Astrocyte of the hippocampus (primary cell): Measurements from ENCODE around the gene RBMS1.

Experiments used
- DNase-seq: peaks from one replicate; pipeline ENCODE4 v3.0.0; 2011; ENCODE audit warnings: low read depth, low spot score

Gene RBMS1

DNA sequence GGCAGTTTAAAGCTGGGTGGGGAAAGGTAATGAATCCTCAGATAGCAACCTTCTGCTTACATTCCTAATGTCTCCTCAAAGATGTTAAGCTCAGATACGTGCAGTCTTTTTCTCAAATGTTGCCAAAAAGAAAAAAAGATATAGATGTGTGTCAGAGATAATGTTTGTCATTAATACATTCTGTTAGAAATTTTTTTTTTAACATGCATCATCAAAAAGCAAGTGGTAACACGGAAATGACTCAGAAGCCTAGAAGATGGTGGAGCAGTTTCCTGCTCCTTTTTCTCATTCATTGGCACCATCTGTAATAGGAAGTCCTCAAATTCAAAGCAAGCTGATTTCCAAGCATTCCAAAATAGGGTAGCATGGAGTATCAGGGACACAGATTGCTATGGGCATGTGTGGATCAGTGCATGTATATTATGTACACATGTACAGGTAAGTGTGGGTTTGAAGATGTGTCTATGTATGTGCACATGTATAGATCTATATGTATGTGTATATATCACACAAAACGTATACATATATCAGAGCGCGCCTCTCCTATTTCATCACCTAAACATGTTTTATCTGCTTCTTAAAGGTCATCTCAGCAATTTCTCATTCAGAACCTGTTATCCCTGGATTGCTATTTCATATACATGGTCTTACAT is 213.7 kb downstream of the RBMS1 start:
- no peak for DNase-seq

DNA sequence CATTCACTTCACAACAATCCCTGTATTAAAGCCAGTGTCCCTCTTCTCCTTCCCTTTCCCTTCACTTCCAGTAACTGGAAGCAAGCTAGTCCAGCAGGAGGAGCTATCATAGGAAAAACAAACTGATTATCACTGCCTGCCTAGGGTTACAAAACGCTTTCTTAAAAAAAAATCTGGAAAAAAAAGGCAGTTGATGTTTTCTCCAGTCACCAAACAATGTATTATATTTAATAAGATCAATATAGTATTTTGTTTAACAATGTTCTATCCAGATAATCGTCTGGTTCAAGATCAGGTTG is 214.8 kb downstream of the RBMS1 start:
- peak; percentile 54 for DNase-seq

DNA sequence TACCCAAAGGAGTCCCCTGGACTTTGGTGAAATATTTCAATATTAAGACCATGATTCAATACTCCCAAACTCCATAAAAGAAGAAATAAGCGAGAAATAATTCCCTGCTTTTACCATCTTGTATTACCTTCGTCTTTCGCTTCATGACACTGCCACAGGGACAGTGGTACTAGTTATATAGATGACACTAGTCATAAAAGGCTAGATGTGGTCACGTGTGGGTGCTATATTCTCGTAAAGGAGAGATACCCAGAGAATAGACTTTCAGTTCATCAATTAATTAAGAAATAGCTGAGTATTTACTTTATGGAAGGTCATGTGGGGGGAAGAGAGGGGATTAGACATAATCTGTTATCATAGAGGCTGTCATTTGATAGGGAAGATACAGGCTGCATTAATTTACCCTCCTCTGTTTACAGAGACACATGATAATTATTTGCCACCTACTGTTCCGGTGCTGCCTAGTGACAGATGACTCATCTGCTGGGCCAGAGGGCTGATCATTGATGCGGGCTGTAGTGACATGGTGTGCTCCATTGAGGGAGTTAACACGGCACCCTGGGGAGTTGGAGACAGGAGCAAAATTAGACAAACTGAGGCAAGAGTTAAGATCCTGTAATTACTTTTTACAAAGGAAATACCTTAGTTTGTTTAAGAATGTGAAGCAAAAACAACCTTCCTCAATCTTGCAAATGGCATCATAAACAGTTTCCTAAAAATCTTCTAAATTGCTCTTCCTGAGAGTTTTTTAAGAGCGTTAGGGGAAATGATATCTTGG is 215.3 kb downstream of the RBMS1 start:
- DNase-seq = no peak

DNA sequence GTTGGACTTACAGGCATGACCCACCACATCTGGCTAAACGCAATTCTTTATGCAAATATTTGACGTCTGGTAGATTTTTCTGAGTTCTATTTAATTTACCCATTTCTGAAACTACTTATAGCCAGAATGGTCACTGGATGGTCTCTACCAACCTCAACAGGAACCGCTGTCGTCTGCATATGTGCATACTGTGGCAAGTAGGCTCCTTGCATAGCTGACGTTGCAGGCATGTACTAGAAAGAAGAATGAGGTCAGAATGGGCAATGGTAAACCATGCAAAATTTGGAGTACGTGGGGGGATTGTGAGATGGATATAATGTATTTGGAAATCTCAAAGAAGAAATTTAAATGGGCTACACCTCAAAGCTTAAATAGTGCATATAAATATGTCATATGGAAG is 216.5 kb downstream of the RBMS1 start:
- DNase-seq = no peak

DNA sequence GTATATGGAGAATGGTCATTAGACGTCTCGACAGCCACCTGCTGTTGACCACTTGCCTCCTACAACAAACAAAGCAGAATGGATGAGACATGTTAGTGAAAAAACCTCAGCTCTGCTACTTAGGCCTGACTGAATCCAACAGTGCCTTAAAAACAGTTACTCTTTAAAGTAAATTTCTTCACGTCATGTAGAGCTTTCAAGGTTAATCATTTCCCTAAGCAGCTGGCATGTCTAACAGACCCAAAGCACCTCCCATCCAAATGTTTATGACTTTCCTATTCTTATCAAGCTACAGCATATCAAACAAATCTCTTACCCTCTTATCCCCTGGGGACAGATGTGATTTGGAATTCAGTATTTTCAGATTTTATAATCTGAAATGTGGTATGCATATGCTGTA is 218.0 kb downstream of the RBMS1 start:
- DNase-seq = no peak

DNA sequence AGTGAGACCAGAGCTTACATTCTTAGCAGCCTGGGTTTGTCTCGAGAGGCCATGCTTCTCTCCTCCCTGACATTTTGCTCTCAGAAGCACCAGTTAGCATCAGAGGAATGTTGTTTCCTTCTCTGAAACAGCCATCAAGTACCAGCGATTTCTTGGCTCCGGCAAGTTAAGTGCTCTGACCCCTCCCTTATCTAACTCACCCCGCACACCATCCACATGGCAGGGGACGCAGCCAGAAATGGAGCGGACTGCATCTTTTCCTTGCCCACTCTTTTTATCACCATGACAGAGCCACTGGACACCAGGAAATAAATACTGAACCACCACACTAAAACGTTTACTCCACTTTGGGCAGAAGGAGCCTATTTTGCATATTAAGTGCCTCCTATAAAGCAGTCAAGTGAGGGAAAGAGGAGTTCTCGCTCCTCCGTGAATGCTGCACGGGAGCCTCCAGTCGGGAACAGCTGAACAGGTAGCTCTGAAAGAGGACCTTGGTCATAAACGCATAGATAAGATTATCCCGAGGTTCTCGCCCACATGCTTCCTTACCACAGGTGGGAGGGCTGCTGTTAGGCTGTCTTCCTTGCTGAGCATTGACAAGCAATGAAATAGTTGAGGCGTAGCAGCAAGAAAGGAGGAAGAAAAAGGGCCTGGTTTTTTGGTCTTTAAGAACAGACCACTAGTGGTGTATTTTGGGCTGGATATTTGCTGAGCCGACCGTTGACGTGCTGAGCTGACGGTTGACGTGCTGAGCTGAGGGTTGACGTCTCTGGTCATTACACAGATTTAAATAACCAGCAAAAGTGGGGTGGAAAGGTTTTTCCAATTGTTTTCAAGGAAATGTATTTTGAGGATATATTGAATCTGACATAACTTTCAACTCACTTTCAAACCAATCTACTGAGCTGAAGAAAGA is 222.2 kb downstream of the RBMS1 start:
- no peak for DNase-seq

DNA sequence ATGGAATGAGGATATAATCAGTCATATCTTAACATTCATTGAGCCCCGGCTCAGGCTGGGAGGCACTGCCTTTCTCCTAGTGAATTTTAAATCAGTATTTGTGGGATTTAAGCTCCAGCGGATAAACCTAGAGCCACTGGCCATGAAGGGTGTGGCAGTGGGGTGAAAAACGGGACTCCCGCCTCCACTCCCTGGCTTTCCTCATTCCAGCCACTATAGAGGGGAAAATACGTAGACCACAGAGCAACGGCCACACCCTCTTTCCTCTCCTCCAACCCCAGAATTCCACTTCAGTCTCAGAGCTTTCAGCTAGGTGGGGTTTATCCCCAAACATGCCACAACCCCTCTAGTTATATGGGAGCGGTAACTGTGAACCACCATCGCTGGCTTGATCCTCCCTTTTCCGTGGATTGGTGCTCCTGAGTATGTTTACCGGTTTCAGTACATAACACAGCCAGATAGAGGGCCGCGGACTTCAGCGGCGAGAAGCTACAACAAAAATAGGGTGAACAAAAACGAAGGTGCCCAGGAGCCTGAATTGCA is 223.0 kb downstream of the RBMS1 start:
- DNase-seq = peak; percentile 83

DNA sequence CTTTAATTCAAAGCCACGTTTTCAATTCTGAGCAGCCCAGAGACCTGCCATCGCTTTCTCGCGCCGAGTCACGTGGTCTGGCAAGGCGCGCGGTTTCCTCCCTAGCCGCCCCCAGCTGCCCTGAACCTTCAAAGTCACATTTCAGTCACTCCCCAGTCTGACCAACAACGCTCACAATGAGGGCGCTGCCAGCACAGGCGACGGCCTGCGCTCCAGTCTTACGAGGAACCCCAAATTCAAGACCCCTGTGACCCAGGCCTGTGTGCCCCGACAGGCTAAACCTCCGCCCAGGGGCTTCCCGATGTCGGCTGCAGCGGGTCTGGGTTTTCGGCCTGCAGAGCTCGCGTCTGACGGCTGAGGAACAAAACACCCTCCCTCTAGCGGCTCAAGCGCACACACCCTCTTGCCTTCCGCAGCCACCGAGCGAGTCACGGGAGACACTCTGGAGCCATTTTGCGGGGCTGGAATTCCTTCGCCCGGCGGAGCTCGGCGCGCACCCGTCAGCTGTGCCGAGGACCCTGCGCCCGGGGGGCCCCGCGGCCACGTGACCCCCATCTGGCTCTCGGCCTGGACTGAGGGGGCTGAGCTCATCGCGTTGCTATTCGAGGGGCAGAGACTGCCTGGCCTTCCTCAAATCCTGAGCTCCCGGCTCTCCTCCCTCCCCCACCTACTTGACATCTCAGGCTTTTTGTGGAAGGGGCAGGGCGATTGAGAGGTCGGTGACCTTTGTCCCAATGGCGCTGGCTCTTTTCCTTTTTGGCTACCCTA is 223.6 kb downstream of the RBMS1 start:
- peak; percentile 98 for DNase-seq

DNA sequence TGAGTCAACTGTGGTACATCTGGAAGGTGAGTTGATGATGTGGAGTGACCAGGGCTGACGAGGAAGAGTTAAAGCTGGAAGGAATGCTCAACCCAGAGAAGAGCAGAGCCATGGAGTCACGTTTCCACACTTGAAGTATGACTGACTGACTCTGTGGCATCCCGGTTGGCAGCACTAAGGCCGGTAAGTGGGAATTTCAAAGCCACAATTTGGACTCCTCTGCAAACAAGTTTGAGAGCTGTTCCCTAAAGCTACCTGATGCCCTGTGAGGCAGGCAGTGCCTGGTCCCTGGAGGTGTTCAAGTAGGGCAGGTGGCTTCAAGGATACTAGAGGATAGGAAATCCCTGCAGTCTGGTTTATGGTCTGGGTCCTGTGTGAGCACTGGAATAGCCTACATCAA is 224.2 kb downstream of the RBMS1 start:
- peak; percentile 68 for DNase-seq

DNA sequence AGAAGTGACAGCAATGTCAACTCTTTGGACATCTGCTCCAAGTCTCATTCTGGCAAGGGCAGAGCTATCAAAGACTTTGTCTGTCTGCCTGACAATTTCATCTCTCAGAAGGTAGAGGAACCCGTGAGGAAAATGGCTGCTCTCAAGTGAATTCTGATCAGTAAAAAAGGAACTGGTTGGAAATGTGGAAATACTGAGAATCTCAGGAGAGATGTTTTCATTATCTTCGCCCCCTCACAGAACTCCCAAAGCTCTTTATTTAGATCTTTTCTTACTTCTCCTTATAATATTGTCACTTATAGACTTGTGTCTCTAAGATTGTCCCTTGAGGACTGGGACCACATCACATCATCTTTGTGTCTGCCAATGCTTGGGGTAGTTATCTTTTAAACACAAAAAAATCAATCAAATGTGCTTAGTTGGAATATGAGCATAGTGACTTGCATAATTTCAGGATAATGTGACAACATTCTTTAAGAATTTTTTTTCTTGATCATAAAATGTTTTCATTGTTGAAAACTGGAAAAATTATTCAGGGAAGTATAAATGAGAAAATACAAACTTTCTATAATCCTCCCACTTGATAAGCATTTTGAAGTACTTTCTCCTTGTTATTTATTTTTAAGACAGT is 225.3 kb downstream of the RBMS1 start:
- DNase-seq = no peak

DNA sequence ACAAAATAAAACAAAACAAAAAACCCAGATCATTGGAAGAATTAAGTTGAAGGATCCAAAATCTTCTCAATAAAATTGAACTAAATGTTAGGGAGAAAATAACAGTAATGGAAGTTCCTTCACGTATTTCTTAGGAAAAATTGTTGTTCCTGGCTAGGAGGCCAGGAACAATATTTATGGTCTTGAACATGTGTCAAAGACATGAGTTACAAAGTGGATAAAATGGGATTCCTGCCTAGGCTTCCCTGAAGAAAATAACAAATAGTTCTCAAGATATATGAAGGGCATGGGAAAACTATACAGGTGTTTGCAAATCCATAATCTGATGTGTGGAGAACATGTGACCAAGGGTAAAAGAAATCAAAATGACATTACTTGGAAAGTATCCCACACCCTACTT is 225.9 kb downstream of the RBMS1 start:
- no peak for DNase-seq

DNA sequence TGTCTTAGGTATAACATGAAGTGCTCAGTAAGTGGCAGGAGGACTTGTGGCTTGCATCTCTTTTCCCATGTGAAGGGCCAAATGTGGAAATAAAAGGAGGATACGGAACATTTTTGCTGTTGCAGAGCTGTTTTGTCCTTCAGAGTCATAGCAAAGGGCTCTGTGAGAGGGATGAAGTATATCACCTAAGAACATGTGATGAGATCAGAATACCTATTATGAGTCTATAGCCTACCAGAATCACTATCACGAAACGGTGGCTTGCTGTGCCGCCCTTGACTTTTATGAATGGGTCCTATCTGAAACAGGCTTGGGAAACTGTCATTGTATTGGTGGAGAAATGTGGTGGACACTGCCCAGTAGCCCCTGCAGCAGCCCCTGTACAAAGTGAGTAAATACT is 226.6 kb downstream of the RBMS1 start:
- no peak for DNase-seq

DNA sequence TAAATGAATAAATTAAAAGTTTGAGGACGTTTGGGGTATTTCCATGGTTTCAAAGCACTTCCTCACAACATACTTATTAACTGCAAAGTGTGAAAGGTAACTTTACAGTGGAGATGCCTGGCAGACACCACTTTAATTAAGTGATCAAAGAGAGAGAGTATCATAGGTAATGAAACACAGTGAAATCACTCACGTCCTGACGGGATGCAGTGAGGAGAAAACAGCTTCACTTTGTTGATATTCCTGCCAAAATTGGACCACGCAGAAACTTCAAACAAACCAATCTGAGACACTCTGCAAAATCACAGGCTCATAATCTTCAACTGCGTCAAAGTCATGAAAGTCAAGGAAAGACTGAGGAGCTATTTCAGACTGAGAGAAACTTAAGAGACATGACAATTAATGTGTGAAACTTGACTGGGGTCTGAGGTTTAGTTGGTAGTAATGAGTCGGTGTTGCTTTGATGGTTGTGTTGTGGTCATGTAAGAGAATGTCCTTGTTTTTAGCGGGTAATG is 227.5 kb downstream of the RBMS1 start:
- DNase-seq = no peak

DNA sequence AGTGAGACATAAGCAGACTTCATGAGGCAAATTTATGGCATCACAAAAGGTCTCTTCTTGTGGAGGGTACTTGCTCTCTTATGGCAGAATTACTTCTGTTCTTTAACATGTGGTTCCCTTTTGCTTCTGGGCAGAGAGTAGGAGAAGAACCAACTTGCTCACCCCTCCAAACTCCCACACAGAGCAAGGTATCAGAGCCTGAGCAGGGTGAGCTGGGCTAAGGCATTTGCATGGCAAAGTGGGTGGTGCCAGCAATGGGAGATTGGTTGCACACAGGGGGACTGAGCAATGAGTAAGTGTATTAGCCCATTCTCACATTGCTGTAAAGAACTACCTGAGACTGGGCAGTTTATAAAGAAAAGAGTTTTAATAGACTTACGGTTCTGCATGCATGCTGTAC is 229.3 kb downstream of the RBMS1 start:
- no peak for DNase-seq

DNA sequence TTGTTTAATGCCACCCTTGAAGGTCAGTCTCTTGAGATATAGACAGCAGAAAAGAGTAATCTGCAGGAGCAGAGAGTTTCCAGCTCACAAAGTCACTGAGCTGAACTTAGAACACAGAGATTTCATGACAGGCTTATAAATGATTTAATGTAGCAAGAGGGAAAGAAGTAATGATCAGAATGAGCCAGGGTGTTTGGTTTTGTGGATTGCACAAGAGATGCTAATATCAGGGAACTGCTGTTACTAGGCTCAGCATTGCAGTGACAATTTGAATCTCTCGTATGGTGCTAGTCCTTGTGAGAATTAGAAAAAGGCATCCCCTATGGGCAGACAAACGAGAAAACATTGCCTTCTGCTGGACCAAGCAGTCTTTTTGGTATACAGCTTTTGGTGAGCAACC is 231.9 kb downstream of the RBMS1 start:
- DNase-seq = no peak

DNA sequence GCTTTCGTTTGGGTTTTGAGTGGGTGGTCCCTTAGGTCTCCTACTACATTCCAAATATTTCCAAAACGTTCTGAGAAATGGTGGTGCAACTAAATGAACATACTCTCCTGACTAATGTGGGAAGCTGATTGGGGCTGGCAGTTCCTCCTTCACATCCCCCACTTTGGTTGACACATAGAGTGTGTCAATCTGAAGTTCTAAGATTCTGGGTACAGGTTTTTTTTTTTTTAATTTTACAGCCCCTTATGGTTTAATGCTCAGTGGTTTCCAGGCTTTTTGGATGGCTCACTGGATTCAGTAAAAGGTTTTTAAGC is 235.2 kb downstream of the RBMS1 start:
- no peak for DNase-seq

DNA sequence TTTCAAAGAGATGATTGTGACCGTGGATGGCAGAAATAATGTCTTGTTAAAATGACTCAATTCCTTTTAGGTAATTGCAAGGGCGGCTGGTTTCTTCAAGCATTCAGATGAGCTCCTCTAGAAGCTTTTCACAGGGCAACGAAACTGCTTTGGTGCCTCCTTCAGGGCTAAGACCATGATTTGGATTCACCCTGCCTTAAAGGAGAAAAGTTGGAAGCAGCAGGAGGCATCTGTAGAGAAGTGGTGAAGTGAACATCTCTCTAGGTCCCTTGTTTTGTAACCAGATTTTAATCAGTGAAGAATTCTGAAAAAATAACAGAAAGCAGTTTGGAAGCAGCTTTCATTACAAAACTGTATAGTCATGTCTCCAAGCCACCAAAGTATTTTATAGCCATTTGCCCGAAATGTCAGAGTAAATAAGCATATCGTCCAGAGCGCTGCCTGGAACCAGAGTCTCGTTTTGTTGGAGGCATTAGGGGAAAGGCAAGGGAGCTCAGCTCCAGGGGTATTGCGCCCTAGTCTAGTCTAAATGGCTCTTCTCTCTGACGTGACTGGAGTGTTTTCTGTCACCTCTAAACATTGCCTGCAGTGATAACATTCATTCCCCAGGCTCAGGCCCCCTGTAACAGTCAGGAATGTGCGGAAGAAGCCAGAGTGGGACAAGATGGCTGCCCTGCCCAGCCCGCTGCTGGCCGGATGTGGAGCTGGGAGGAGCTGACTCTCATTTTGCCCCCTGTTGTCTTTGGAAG is 235.7 kb downstream of the RBMS1 start:
- DNase-seq = no peak

DNA sequence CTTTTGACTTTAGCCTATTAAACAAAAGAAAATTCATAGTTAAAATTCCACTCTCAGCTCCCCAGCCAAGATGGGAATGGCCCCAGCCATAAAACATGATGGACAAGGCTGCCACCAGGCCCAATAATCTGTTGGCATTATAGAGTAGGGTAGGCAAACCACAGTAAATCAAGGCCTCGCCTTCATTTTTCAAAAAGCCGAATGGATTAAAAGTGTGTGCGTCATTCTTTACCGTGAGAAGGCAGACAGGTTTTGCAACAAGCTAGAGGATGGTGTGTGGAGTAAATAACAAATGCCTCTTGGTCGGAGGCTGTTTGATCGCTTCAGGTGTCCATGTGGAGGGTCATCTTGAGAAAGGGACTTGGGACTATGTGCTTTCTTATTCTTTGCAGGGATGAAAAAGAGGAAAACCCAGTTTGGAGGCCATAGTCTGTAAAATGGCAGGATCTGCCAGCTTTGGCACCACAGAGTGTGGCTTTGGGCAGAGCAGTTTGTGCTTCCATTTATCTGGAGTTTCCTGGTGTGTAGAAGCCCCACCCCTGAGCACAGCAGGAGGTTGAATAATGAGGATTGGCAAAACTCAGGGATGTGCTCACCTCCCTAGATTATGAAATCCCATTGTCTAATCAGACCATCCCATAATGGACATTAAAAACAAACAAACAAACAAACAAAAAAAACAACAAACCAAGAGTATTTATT is 236.4 kb downstream of the RBMS1 start:
- DNase-seq = peak; percentile 74

DNA sequence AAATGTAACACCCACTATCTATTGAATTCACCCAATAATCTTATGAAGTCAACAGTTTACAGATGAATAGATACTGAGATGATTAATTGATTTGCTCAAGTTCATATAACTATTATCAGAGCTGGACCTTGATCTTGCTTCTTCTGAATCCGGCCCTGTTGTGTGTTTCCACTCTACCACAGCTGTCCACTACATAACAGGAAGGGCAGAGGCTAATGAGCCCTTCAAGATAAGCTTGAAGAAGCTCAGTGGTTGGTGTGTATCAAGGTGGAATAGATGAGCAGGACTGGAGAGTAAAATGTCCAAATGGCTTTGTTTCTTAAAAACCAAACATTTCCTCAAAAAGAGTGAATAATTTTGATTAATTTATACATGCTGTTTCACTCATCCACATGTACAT is 237.1 kb downstream of the RBMS1 start:
- no peak for DNase-seq

DNA sequence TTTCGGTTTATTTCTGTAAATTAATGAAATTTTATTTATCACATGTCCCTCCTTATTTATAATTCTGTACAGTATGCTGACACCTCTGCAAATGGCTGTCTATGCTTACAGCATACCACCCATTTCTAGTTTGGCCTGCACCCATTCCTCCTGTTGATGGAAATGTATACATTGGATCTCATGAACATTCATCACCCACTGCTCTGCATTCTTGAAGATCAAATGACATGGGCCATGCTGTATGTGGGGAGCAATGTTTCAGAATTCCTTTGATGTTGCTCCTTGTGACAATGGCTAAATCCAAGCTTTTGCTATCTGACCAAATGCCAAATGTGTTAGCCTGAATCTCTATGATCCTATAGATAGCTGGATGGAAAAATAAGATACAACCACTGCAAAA is 238.2 kb downstream of the RBMS1 start:
- DNase-seq = no peak
